GM18526 (cell line): ENCODE data around the gene TPBGL.

Source experiments
- POLR2A ChIP-seq: IDR thresholded peaks from 3 replicates; pipeline ENCODE4 v1.6.1; 2011; ENCODE audit not compliant: insufficient read length; ENCODE audit errors: extremely low read depth

Gene TPBGL

DNA sequence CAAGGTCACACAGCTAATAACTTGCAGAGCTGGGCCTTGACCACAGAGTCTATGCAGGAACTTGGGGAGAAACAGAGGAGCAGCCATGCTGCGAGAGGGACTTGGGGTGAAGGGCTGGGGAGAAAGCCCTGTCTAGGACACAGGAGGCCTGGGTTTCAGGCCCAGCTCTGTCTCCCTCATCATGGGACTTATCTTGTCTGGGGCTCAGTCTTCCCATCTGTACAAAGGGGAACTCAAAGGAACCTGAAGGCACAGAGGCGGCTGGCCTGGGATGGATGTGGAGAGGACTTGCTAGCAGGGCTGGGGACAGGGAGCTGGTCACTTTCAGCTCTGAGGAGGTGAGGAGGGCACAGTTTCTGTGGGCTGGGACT lies 36.9 kb upstream of the TPBGL start:
- TF ChIP-seq POLR2A, result no peak

DNA sequence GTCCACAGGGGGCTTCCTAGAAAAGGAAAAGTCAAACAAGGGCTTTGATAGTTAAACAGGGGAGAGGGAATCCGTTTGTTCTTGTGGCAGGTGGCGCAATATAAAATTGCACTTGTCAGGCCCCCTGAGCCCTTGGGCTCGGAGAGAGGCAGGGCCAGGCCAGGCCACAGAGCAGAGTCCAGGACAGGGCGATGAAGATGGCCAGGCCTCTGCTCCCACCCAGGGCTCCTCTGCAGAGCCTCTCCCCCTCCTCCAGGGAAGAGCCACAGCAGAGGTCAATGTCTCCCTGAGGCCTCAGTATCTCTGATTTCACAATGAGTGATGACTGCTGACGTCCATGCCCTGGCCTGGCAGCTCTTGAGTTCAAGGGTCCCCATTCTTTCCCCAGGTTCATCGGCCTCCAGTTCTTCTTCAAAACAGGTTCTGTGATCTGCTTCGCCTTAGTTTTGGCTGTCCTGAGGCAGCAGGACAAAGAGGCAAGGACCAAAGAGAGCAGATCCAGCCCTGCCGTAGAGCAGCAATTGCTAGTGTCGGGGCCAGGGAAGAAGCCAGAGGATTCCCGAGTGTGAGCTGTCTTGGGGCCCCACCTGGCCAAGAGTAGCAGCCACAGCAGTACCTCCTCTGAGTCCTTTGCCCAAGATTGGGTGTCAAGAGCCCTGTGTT lies 36.4 kb upstream of the TPBGL start:
- no peak for TF ChIP-seq POLR2A

DNA sequence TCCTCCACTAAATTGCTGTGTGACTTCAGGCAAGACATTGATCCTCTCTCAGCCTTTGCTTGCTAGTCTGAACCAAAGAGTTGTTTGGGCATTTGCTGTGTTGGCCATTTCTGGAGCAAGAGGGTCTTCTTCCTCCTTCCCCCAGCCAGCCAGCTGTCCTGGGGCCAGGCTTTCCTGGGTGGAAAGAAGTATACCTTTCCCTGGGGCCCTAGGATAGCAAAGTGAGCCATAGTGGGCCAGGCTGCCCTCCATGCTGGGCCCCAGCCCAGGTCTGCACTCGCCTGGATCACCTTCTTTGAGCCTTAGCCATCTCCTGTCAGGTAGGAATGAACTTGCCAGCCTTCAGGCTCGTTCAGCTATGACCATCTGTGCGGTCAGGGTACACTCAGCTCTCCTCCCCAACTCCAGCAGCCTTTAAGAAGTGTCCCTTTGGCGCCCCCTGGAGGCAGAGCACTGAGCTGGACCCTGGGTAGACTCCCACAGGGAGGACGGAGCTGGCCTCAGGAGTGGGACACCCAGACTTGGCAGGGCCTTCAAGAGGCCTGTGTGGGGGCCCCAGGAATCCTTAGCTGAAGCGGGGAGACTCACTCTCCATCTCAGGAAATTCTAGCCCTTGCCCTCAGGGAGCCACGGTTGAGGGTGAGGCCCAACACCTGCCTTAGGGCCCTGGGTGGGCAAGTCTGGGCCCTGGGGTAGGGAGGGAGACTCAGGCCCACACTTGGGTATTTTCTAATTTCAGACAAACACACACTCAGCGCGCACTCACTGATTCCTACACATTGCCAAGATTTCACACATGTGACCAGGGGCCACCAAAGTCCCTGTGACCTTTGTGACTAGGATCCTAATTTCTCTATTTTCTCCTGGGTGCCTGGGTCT lies 35.6 kb upstream of the TPBGL start:
- TF ChIP-seq POLR2A, result no peak

DNA sequence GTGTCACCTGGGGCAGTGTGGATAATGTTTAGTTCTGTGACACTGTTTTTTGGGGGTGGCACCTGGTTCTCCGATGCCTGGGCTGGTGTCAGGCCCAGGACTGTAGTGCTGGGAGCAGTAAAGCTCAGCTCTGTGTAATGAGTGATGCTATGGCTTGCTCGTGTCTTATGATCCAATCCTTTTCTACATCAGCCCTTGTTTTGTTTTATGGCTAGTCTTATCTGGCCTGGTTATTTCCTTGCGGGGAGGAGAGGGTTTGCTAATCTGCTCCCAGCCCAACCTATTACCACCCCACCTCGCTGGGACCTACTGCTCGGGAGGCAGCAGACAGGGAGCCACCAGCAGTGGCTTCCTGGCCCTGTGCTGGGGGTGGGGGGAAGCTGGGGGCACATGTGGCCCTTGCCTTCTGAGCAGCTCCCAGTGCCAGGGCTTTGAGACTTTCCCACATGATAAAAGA lies 35.0 kb upstream of the TPBGL start:
- no peak for TF ChIP-seq POLR2A

DNA sequence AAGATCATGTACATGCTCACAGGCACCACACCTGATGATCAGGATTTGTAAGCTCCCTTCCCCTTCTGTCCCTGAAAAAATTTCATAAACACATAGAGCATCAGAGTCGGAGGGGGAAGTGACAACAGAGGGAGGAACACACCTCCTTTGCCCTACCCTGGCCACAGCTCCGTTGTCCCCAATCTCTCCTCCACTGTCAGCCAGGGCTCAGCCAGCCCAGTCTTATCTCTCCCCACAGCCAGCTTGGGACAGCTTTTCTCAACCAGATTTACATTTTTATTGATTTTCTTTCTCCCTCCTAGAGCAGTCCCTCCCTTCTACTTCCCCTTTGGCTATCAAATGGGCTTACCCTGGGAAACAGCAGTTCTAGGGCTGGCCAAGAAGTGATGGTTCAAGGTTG lies 32.1 kb upstream of the TPBGL start:
- TF ChIP-seq POLR2A, result no peak

DNA sequence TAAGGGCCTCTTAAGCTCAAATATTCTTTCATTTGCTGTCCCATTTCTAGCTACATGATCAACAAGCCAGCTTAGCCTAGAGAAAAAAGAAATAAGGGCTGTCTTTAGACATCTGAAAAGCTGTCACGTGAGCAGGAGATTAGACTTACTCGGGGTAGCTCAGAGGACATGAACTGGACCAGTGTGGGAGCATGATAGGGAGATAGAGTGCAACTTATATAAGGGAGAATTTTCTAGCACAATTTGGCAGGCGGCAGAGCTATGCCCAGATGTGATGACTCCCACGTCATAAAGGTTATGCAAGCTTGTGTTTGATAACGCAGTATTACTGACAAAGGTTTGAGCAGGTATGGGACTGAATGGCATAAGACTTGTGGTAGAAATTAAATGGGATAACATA lies 28.2 kb upstream of the TPBGL start:
- TF ChIP-seq POLR2A, result no peak

DNA sequence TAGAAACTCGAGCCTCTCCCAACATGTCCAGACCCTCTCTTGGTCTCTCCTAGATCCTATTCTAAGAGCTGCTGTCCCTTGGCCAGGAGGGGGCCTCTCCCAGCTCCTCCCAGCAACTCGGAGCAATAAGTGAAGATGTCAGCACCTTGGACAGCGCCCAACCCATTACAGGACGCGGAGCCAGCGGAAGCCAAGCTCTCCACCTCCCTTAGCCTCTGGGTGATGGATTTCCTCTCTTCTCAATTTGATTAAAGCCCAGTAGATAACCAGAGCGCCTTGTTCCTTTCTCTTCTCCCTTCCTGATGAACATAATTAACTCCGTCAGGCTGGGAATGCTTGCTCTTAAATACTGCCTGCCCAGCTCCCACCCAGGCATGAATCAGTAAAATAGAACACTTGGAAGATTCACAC lies 26.2 kb upstream of the TPBGL start:
- TF ChIP-seq POLR2A, result no peak

DNA sequence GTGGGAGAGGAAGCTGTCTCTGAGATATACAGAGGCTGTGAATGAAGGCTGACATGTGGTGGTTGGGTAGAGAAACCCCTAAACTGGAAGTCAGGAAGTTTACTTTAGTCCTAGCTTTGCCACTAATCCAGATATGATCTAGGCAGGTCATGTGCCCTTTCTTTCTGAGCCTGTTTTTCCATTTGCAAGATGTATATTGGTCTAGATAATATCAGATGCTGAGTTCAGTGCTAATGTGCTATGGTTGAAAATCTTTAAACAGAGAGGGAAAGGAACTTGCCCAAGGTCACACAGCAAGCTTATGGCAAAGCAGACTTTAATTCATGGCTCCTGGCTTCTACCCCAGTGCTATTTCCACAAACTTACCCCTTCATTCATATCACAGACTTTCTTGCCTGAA lies 25.7 kb upstream of the TPBGL start:
- TF ChIP-seq POLR2A, result no peak

DNA sequence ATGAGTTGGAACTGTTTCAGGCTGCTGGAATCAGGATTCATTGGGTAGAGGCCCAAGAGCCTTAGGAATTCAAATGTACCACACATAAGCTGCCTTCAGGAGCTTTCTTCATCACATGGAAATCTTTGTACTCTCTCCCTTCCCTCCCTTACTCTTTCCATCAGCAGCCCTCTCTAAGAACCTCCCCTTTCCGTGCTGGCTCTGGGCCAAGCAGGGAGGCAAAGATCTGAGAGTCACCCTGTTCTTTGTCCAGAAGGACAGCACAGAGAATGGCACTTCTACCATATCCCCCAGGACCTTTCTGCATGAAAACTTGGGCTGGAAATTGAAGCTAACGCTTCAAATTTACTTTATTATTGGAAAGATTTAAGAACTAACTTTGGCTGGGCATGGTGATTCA lies 20.7 kb upstream of the TPBGL start:
- TF ChIP-seq POLR2A, result no peak

DNA sequence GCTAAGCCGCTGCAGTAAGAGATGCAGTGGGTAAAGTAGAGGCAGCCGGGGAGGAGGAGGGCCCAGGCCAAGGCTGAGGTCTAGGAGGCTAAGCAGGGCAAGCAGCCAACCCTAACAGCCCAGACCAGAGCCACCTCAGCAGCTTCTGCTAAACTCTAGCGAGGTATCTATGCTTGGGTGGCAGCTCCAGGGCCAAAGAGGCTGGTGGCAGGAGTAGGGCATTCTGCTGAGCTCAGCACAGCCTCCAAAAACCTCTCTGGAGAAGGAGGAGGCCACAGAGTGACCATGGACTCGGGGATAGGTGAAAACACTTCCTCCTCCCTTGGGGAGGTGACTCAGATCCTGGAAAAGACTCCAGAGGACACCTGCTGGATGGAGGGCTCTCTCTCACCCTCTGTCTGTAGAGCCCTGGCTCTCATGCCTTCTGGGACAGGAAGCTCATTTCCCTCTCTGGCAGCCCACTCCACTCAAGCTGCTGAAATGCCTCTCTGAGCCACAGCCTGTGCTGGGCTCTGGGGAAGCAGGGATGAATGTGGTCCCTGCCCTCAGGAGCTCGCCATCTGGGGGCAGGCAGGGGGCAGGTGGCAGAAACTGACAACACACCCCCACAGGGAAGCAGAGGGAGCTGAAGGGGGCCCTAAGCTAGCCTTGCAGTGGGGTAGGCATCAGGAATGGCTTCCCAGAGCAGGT lies 16.5 kb upstream of the TPBGL start:
- TF ChIP-seq POLR2A, result no peak

DNA sequence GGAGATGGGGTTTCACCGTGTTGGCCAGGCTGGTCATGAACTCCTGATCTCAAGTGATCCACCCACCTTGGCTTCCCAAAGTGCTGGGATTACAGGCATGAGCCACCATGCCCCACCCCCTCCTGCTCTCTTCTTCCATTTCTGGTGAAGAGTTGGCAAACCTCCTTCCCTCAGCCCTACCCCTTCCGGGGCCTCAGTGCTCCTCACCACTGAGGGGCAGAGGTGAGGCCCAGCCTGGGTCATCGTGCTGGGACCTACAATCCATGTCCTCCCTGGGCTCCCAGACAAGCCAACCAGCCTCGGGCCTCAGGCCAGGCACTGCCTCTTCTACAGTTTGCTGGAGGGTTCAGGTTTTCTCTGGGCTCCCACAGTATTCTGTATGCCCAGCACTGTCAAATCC lies 14.8 kb upstream of the TPBGL start:
- no peak for TF ChIP-seq POLR2A

DNA sequence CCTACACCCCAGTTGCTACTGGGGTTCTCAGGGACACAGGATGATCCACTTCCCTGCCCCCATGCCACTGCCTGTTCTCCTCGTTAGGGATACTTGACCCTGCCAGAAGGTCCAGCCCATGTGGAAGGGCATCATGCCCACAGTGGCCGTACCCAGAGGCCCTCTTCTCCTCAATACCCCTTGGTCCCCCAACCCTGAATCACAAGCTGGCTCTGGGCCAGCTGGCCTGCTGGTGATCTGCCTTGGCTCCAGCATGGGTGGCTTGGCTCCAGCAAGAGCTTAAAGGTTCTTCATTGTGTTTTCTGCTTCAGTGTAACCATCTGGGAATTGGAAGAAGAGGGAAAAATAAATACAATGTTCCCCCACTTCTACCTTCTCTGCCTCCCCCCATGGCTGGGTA lies 11.1 kb upstream of the TPBGL start:
- no peak for TF ChIP-seq POLR2A

DNA sequence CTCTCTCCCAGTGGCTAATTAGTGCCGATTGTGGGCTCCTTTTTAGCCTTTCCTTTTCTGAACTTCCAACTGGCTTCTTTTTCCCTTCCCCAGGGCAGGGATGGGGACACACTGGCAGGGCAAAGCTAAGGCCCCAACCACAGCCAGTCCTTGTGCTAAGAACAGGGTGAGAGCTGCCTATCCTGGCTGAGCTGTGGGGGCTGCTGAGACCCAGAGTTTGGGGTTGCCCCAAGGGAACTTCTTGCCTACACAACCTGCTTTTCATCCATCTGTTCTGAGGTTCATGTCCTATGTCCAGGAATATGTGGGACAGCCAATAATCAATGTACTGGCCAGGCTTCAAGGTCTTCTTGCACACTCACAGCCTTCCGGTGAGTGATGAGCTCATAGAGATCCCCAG lies 10.0 kb upstream of the TPBGL start:
- TF ChIP-seq POLR2A, result no peak

DNA sequence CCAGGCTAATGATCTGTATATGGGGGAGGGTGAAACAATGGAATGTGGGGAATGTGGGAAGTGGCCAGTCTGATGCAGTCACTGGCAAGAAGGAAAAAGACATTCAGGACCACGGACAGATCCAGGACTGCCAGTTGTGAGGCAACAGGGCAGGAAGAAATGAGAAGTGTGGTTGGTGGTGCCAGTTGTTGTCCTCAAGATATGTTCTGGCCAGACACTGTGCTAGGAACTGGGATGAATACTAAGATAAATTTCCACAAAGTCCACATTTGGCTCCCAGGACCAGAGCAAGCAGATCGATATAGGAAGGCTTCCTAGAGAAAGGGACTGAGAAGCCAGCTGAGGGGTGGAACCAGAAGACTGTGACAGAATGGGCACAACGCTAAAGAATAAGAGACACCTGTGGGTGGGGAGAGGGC lies 6.8 kb upstream of the TPBGL start:
- TF ChIP-seq POLR2A, result no peak

DNA sequence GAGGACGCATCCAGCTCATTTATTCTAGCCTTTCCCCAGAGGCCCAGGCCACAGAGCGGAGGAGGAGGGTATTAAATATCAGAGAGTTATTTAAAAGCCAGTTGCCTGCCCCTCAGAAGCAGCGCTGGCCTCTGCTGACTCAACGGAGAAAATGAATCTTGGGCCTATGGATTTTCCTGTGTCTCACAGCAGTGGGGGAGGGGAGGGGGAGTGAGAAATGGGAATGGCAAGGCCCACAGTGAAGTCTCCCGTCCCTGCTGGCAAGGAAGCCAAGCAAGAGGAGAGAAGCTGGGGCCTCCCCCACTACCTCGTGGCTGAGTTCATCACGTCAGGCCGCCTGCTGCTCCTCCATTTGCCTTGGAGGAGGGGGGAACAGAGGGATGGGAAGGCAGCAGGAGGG lies 4.5 kb upstream of the TPBGL start:
- no peak for TF ChIP-seq POLR2A

DNA sequence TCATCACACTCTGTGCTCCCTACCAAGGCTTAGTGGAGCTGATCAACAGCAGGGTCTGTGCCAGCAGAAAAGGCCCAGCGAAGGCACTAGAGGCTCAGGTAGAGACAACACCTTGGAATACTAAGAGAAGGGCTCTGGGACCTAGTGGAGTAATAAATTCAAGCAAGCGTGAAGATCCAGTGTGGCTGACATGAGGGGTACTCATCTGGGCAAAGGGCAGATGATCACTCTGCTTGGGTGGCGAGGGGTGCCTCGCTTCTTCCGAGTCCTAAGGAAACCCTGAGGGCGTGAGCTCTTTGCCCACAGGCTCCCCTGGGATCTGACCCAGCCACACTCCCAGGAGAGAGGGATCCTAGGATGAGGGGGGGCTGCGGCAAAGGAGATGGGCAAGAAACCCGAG lies 3.5 kb upstream of the TPBGL start:
- no peak for TF ChIP-seq POLR2A
